NCI-H2196 treated with DMSO at 0.1 percent for 48 hours (cell line): Measurements from ENCODE around the gene TSNAXIP1.
"Not testable (repeated sequence)": the region's sequence is repeated elsewhere in the genome, so short reads cannot be mapped to it uniquely, and the experiment has no call there.

Experiments
- DNase-seq: peaks from one replicate; lab custom pipeline; 2025; ENCODE audit not compliant: unreplicated experiment; lab: John Stamatoyannopoulos, UW

TSNAXIP1 gene

GRCh38 chr16:67858500-67858899, 51.8 kb downstream of the TSNAXIP1 start:
- no peak for DNase-seq

DNA sequence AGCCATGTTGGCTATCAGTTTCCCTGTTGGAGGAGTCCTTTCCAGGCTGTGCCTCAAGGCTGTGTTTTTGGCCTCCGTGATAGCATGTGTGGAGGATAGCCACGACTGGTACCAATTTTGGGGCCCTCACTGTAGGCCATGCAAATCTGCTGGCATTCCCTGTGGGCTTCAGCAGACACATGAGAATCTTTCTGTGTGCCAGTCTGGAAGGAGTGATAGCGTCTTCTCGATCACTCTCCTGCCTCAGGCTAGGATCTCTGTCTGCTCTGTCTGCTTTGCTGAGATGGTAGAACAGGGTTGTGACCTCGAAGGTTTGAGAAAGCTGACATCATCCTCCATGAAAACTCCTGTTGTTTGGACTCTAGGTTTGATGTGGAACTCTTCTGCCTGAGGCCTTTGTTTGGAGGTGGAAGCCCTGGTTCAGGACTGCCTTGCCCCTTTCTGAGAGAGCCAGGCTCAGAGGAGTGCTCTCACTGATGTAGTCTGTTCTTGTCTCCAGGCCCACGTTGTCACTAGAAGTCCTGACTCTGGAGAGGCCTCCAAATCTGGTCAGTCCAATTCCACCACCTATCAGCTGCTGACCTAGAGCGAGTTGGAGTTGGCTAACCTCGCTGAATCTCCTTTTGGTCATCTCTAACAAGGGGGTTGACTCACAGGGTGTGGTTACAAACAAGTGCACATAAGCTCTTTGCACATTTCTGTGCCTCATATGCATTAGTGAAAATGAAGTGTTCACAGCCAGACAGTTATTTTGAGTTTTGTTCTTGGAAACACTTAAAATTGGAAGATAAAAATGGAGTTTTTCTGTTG, 54.1 kb downstream of the TSNAXIP1 start:
- no peak for DNase-seq

- no peak for DNase-seq
Measured at GRCh38 chr16:67861877-67862276, 55.2 kb downstream of the TSNAXIP1 start.

DNA sequence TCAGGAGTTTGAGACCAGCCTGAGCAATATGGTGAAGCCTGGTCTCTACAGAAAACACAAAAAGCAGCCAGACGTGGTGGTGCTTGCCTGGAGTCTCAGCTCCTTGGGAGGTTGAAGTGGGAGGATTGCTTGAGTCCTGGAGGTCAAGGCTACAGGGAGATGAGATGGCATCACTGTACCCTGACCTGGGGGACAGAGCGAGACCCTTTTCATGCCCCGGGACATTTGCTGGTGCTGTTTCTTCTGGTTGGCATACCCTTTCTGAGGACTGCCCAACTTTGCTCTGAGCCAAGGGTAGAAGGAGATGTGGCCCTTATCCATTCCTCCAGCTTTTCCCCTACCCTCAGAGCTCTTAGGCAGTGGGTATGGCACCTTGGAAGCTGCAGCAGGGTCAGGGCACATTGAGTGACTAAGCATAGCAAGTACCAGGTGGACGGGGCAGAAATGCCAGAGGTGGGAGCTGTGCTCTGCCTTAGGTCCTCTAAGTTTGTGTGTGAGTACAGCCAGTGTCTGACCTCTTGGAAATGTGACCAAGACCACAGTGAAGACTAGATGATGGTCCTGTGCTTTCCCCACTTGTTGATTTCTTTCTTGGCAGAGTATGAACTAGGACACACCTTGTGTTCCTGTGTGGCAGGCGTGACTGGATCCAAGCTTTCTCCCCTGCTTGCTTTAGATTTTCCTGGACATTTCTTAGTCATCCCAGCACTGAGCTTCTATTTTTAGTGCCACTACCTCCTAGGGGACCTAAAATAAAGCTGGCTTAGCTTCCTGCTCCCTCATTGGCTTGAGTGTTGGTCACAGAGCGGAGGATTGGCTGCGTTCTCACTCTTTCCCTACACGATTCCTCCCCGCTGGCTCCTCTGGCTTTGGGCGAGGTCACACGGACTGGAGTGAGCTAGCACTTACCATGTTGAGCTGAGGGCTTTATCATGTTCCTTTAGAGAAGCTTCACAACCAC, 56.2 kb downstream of the TSNAXIP1 start:
- no peak for DNase-seq

GRCh38 chr16:67864044-67864443, 57.4 kb downstream of the TSNAXIP1 start:
- not testable (repeated sequence) for DNase-seq

DNA sequence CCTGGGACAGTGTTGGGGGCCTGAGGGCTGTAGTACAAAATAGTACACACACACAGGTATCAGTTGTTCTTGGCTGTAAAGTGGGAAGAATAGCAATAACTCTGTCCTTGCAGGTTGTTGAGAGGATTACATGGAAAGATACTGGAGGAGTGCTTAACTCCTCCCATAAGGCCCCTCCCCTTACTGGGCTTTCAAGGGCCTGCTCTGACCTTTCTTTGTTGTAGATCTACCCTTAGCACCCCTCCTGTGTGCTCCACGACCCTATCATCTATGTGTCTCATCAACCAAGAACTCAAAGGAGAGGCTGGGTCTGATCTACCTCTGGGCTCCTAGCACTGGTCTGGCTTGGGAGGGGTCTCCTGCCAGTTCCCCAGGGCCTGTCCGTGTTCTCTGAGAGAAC, 57.9 kb downstream of the TSNAXIP1 start:
- DNase-seq: no peak

DNA sequence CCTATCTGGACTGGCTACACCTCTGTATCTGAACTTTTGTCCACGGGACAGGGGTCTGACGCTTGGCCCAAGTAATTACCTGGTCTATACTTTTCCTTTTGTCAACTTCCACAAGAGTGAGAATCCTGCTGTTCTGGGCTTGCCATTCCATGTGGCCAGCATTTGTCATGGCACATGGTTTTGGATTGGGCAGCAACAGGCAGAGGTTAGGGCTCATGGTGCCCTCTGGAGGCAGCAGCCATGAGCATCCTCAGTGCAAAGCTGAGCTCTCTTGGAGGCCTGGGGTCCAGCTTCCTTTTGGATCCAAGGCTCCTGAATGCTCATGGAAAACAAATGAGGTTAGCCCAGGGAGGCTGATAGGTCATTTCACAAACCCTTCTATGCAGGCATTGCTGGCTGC, 58.6 kb downstream of the TSNAXIP1 start:
- DNase-seq: no peak

GRCh38 chr16:67868290-67868689, 61.6 kb downstream of the TSNAXIP1 start:
- no peak for DNase-seq

GRCh38 chr16:67869653-67870052, 63.0 kb downstream of the TSNAXIP1 start:
- no peak for DNase-seq

- no peak for DNase-seq
Measured at GRCh38 chr16:67871256-67871655, 64.6 kb downstream of the TSNAXIP1 start.

GRCh38 chr16:67872131-67872630, 65.5 kb downstream of the TSNAXIP1 start:
- DNase-seq: no peak

DNA sequence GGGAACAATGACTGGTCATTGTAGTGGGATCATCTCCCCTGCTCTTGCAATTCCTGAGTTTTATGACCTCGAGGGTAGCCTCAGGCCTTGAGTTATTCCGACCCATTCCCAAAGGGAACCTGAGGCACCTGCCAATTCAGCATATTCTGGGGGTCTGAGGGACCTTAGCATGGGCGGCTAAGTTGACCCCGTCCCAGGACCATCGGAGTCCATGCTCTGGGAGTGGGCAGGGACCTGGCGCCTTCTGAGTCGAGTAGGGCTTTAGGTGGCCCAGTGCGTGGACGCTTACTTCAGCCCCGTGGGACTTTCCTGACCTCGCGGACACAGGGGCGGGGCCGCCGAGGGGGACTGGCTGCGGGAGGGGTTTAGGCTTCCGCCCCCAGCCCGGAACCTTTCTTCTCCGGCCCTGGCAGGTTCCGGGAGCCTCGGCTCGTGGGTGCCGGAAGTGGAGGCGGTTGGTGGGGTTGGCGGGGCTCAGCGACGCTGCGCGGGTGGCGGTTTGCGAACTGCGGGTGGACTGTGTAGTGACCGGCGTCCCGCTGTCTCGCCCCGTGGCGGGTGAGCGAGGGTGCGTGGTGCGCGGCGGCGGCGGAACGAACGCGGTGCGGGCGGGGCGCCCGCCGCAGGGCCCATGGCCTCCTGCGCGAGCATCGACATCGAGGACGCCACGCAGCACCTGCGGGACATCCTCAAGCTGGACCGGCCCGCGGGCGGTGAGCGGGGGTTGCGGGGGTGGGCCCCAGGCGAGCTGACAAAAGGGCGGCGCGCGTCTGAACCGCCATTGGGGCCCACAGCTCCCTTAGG, 66.1 kb downstream of the TSNAXIP1 start, which contains the start of gene EDC4:
TSS of gene EDC4 (plus strand) at position 422 of the 804 bp plus-strand sequence. CDS start at position 632, 210 bp downstream.
- peak; percentile 22 for DNase-seq

- no peak for DNase-seq
Measured at GRCh38 chr16:67873435-67874370, 67.0 kb downstream of the TSNAXIP1 start.

- no peak for DNase-seq
Measured at GRCh38 chr16:67874372-67874771, 67.7 kb downstream of the TSNAXIP1 start.

- no peak for DNase-seq
Measured at GRCh38 chr16:67877064-67877463, 70.4 kb downstream of the TSNAXIP1 start.
